Kidney tubule cell (primary cell): ENCODE results near the gene R3HDM2.

ENCODE experiments used
- DNase-seq: peaks from one replicate; pipeline ENCODE4 v3.0.0-alpha.2; 2018; ENCODE audit warnings: low spot score

R3HDM2 gene

GRCh38 chr12:57266681-57267080 is 164.2 kb downstream of the R3HDM2 start:
- no peak for DNase-seq

- DNase-seq: no peak
Measured at GRCh38 chr12:57263096-57263495, 167.7 kb downstream of the R3HDM2 start.

- DNase-seq: no peak
Measured at GRCh38 chr12:57262126-57262822, 168.6 kb downstream of the R3HDM2 start.

- no peak for DNase-seq
Measured at GRCh38 chr12:57261428-57261865, 169.4 kb downstream of the R3HDM2 start.

GRCh38 chr12:57260366-57260765 is 170.5 kb downstream of the R3HDM2 start:
- DNase-seq: no peak

GRCh38 chr12:57258977-57259970 is 171.6 kb downstream of the R3HDM2 start:
- no peak for DNase-seq

- no peak for DNase-seq
Measured at GRCh38 chr12:57255916-57256315, 174.9 kb downstream of the R3HDM2 start.

- DNase-seq: no peak
Measured at GRCh38 chr12:57254506-57255280, 176.2 kb downstream of the R3HDM2 start.

- no peak for DNase-seq
Measured at GRCh38 chr12:57250956-57251355, 179.9 kb downstream of the R3HDM2 start, which contains the start of gene STAC3. STAC3 (minus strand) TSS chr12:57251187; CDS start chr12:57249636, 1,551 bp downstream.

GRCh38 chr12:57250541-57250940 is 180.3 kb downstream of the R3HDM2 start:
- no peak for DNase-seq

GRCh38 chr12:57248934-57249742 is 181.7 kb downstream of the R3HDM2 start:
- no peak for DNase-seq

- DNase-seq: no peak
Measured at GRCh38 chr12:57247041-57247440, 183.8 kb downstream of the R3HDM2 start.

GRCh38 chr12:57244312-57244696 is 186.5 kb downstream of the R3HDM2 start:
- no peak for DNase-seq

- peak; percentile 73 for DNase-seq
Measured at GRCh38 chr12:57243521-57244311, 187.1 kb downstream of the R3HDM2 start.

GRCh38 chr12:57242691-57243454 is 188.0 kb downstream of the R3HDM2 start:
- DNase-seq: peak; percentile 57

GRCh38 chr12:57242329-57242690 is 188.5 kb downstream of the R3HDM2 start:
- no peak for DNase-seq

GRCh38 chr12:57241402-57242310 is 189.2 kb downstream of the R3HDM2 start:
- no peak for DNase-seq

- DNase-seq: no peak
Measured at GRCh38 chr12:57240926-57241401, 189.9 kb downstream of the R3HDM2 start.
